ENCODE measurements around the gene TMEM91. TPM values are rescaled to one million over a fixed set of nuclear protein-coding genes. Genes with fewer than 3 reads are reported as not detected.

The TMEM91 gene
- polyA plus RNA-seq, 1 donor, result 13.8 TPM

DNA sequence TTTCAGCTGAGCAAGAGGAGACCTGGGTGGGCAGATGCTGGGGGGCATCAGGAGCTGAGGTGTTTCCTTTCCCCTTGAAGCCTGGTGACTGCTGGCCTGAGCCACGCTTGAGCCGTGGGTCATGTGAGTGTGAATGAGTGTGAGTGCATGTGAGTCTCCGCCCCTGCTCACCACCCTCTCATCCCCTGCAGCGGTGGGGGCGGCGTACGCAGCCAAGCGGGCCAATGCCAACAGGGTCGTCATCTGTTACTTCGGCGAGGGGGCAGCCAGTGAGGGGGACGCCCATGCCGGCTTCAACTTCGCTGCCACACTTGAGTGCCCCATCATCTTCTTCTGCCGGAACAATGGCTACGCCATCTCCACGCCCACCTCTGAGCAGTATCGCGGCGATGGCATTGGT, 45.6 kb downstream of the TMEM91 start:
- no peaks in the 10 kb centered on the region for H3K27me3 ChIP-seq (ENCODE audit: control insufficient read depth, insufficient read depth, low read length)
- peaks cover 70% of the 10 kb centered on the region for H3K36me3 ChIP-seq (ENCODE audit: control insufficient read depth, insufficient read depth, low read length)
- H3K9me3 ChIP-seq (ENCODE audit: control insufficient read depth, low read depth, low read length), result peaks cover 10% of the 10 kb centered on the region
- H3K4me3 ChIP-seq (ENCODE audit: low read length), result no peak overlapping the region
- peaks cover 38% of the 10 kb centered on the region for H3K4me1 ChIP-seq (ENCODE audit: control insufficient read depth, insufficient read depth, low read length)
- WGBS (ENCODE audit: insufficient coverage, low lambda C conversion rate), result no CpG with 5 or more reads among the region's 20 CpGs
- DNase-seq, result no peak
- H3K27ac ChIP-seq (ENCODE audit: low read length), result peak overlapping the region; percentile 41

DNA sequence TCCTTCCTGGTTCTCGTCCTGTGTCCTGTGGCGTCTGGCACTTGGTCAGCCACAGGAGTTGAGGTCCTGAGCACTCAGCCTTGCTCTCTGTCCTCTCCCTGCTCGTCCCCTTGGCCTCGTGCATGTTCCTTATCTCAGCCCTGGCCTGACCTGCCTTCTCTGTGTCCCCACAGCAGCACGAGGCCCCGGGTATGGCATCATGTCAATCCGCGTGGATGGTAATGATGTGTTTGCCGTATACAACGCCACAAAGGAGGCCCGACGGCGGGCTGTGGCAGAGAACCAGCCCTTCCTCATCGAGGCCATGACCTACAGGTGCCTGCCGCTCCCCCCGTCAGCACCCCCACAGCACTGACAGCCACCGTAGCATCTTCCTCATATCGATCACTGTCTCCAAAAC, 46.1 kb downstream of the TMEM91 start:
- no peak for DNase-seq
- WGBS (ENCODE audit: insufficient coverage, low lambda C conversion rate), result no CpG with 5 or more reads among the region's 18 CpGs
- H3K4me3 ChIP-seq (ENCODE audit: low read length), result no peak overlapping the region
- no peak overlapping the region for H3K27ac ChIP-seq (ENCODE audit: low read length)
- peaks cover 10% of the 10 kb centered on the region for H3K9me3 ChIP-seq (ENCODE audit: control insufficient read depth, low read depth, low read length)
- H3K36me3 ChIP-seq (ENCODE audit: control insufficient read depth, insufficient read depth, low read length), result peaks cover 68% of the 10 kb centered on the region
- H3K27me3 ChIP-seq (ENCODE audit: control insufficient read depth, insufficient read depth, low read length), result no peaks in the 10 kb centered on the region
- peaks cover 38% of the 10 kb centered on the region for H3K4me1 ChIP-seq (ENCODE audit: control insufficient read depth, insufficient read depth, low read length)

DNA sequence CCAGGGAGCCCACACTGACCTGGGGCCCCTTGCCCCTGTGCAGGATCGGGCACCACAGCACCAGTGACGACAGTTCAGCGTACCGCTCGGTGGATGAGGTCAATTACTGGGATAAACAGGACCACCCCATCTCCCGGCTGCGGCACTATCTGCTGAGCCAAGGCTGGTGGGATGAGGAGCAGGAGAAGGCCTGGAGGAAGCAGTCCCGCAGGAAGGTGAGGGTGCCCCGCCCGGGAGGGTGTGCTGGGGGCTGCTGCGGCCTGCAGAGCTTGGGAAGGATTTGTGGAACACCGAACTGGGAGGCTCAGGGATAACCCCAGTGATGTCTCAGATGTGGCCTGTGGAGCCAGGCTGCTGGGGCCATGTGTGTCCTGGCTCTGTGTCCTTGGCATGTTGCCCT, 46.6 kb downstream of the TMEM91 start:
- no CpG with 5 or more reads among the region's 12 CpGs for WGBS (ENCODE audit: insufficient coverage, low lambda C conversion rate)
- Histone ChIP-seq H3K27ac (ENCODE audit: low read length) (no peak overlapping the region), H3K9me3 (ENCODE audit: control insufficient read depth, low read depth, low read length) (peaks cover 10% of the 10 kb centered on the region), H3K4me3 (ENCODE audit: low read length) (no peak overlapping the region), H3K4me1 (ENCODE audit: control insufficient read depth, insufficient read depth, low read length) (peaks cover 40% of the 10 kb centered on the region), H3K27me3 (ENCODE audit: control insufficient read depth, insufficient read depth, low read length) (no peaks in the 10 kb centered on the region), H3K36me3 (ENCODE audit: control insufficient read depth, insufficient read depth, low read length) (peaks cover 67% of the 10 kb centered on the region)
- no peak for DNase-seq

DNA sequence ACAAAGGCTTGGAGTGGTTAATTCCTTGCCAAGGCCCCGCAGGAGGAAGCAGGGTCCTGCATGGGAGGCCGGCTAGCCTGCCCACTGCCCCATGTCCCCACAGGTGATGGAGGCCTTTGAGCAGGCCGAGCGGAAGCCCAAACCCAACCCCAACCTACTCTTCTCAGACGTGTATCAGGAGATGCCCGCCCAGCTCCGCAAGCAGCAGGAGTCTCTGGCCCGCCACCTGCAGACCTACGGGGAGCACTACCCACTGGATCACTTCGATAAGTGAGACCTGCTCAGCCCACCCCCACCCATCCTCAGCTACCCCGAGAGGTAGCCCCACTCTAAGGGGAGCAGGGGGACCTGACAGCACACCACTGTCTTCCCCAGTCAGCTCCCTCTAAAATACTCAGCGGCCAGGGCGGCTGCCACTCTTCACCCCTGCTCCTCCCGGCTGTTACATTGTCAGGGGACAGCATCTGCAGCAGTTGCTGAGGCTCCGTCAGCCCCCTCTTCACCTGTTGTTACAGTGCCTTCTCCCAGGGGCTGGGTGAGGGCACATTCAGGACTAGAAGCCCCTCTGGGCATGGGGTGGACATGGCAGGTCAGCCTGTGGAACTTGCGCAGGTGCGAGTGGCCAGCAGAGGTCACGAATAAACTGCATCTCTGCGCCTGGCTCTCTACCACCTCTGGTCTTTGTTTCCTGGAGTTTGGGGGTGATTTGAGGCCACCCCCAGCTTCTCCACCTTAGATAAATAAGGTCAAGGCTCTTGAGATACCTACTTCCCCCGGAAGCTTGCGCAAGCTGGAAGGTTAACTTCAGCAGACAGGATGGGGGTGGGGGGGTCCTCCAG, 48.2 kb downstream of the TMEM91 start:
- peaks cover 10% of the 10 kb centered on the region for H3K9me3 ChIP-seq (ENCODE audit: control insufficient read depth, low read depth, low read length)
- H3K36me3 ChIP-seq (ENCODE audit: control insufficient read depth, insufficient read depth, low read length), result peaks cover 57% of the 10 kb centered on the region
- no peak overlapping the region for H3K27ac ChIP-seq (ENCODE audit: low read length)
- no peaks in the 10 kb centered on the region for H3K27me3 ChIP-seq (ENCODE audit: control insufficient read depth, insufficient read depth, low read length)
- peak overlapping the region; percentile 9 for H3K4me3 ChIP-seq (ENCODE audit: low read length)
- WGBS (ENCODE audit: insufficient coverage, low lambda C conversion rate), result no CpG with 5 or more reads among the region's 21 CpGs
- peaks cover 53% of the 10 kb centered on the region for H3K4me1 ChIP-seq (ENCODE audit: control insufficient read depth, insufficient read depth, low read length)
- DNase-seq, result no peak

DNA sequence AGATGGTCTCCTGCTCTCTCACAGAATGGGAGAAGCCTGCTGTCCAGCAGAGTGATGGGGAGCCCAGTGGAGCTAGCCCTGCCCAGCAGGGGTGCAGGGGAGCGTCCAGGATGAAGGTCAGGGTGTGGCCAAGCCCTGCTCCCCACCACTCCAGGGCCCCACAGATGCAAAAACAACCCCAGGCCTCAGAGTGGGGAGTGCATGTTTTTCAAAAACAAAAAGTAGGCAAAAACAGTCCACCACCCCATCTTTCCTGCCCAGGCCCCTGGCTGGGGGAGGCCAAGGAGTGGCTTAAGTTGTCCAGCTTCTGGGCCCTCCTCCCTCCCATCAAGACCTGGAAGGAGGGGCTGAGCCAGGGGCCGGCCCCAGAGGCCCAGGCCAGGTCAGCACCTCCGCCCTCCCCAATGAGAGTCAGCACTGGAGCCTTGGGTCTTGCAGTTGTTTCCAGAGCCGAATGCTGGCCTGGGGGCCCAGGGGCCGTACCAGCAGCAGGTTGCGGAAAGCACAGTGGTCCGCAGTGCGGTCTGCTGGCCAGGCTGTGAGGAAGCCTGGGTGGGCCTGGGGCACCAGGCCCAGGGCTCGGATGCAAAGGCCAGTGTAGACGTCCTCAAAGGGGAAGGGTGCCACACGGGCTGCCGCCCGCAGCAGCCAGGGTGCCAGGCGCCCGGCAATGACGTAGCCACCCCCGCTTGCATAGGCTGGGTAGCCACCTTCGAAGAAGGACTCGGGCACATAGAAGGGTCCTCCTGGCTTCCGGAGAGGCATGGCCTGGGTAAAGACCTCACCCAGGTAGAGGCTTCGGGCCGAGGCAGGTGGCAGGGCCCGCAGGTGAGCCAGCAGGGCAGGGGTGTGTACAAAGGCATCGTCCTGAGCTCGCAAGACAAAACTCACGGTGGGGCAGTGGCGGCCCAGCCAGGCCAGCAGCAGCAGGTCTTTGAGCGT, 49.1 kb downstream of the TMEM91 start:
- no CpG with 5 or more reads among the region's 28 CpGs for WGBS (ENCODE audit: insufficient coverage, low lambda C conversion rate)
- H3K9me3 ChIP-seq (ENCODE audit: control insufficient read depth, low read depth, low read length), result peaks cover 10% of the 10 kb centered on the region
- peak overlapping the region; percentile 97 for H3K27ac ChIP-seq (ENCODE audit: low read length)
- H3K4me3 ChIP-seq (ENCODE audit: low read length), result peak overlapping the region; percentile 56
- peaks cover 53% of the 10 kb centered on the region for H3K4me1 ChIP-seq (ENCODE audit: control insufficient read depth, insufficient read depth, low read length)
- no peaks in the 10 kb centered on the region for H3K27me3 ChIP-seq (ENCODE audit: control insufficient read depth, insufficient read depth, low read length)
- DNase-seq, result no peak
- peaks cover 51% of the 10 kb centered on the region for H3K36me3 ChIP-seq (ENCODE audit: control insufficient read depth, insufficient read depth, low read length)

DNA sequence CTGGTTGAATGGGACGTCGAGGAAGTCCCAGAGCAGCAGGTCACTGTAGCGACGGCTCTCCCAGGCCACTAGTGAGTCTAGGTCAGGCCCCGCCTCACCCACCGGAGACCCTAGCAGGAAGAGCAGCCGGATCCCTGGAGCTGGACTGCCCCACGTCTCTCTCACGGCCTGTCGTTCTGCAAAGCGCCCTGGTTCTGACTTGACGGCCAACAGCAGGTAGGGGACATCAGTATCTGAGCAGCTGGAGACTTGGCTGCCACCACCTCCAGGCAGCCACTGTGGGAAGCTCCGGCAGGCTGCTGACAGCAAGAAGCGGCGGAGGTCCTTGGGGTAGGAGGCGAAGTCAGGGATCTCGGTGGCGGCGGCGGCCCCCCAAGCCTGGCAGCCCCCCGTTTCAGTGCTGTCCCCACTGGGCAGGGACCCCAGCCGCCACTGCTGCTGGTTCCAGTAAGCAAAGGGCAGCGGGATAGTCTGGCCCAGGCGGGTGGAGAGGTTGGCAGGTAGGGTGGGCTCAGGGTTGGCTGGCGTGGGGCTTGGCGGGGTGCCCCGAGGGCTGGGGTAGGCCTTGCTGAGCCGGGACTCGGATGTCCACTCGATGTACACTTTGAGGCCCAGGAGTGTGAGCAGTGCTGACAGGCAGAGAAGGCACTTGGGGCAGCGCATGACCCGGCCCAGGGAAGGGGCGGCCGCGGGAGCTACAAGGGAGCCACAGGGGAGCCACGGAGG, 49.9 kb downstream of the TMEM91 start:
- DNase-seq, result peak in 1 of 2 donors; percentile 47
- Histone ChIP-seq H3K36me3 (ENCODE audit: control insufficient read depth, insufficient read depth, low read length) (peaks cover 49% of the 10 kb centered on the region), H3K27ac (ENCODE audit: low read length) (peak overlapping the region; percentile 97), H3K9me3 (ENCODE audit: control insufficient read depth, low read depth, low read length) (peaks cover 10% of the 10 kb centered on the region), H3K4me3 (ENCODE audit: low read length) (peak overlapping the region; percentile 56), H3K4me1 (ENCODE audit: control insufficient read depth, insufficient read depth, low read length) (peaks cover 45% of the 10 kb centered on the region), H3K27me3 (ENCODE audit: control insufficient read depth, insufficient read depth, low read length) (no peaks in the 10 kb centered on the region)
- WGBS (ENCODE audit: insufficient coverage, low lambda C conversion rate), result no CpG with 5 or more reads among the region's 36 CpGs

DNA sequence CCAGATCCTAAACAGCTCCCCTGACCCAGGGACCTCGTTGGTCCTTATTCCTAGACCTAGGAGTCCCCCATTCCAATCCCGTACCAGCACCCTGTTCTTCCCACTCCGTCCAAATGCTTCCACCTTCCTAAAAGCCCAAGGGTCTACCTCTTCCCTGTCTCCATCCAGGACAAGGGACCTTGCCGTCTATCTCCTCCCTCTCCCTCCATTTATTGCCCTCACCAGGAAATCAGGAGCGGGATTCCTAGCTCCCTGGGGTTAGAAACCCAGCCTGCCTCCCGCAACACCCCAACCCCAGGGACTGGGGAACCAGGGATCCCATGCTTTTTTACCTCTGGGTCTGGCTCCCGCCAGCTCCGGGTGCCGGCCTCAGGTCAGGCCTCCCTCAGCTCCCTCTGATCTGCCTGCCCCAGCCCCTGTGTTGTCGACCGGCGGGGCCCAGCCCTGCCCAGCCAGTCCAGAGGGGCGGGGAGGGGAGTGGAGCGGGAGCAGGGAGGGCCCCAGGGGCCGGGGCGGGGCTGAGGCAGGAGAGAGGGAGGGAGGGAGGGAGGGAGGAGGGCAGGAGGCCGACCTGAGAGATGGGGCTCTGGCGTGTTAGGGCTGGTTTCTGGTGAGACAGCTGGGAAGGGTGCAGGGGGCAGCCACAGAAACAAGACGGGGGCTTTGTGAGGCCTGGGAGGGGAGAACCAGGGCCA, 50.8 kb downstream of the TMEM91 start, which contains the start of gene B3GNT8:
B3GNT8 (minus strand) TSS at position 423 of the 695 bp plus-strand sequence. CDS start 596 bp downstream, outside the sequence.
- peak; percentile 88 to 96 for DNase-seq
- H3K4me1 ChIP-seq (ENCODE audit: control insufficient read depth, insufficient read depth, low read length), result peaks cover 42% of the 10 kb centered on the region
- H3K4me3 ChIP-seq (ENCODE audit: low read length), result peak within 1 kb of the TSS; percentile 56
- peak within 1 kb of the TSS; percentile 97 for H3K27ac ChIP-seq (ENCODE audit: low read length)
- peaks cover 54% of the 10 kb centered on the region for H3K36me3 ChIP-seq (ENCODE audit: control insufficient read depth, insufficient read depth, low read length)
- 0% methylated on average over 1 of the region's 19 CpGs for WGBS (ENCODE audit: insufficient coverage, low lambda C conversion rate)
- no peaks in the 10 kb centered on the region for H3K27me3 ChIP-seq (ENCODE audit: control insufficient read depth, insufficient read depth, low read length)
- H3K9me3 ChIP-seq (ENCODE audit: control insufficient read depth, low read depth, low read length), result peaks cover 7% of the 10 kb centered on the region

DNA sequence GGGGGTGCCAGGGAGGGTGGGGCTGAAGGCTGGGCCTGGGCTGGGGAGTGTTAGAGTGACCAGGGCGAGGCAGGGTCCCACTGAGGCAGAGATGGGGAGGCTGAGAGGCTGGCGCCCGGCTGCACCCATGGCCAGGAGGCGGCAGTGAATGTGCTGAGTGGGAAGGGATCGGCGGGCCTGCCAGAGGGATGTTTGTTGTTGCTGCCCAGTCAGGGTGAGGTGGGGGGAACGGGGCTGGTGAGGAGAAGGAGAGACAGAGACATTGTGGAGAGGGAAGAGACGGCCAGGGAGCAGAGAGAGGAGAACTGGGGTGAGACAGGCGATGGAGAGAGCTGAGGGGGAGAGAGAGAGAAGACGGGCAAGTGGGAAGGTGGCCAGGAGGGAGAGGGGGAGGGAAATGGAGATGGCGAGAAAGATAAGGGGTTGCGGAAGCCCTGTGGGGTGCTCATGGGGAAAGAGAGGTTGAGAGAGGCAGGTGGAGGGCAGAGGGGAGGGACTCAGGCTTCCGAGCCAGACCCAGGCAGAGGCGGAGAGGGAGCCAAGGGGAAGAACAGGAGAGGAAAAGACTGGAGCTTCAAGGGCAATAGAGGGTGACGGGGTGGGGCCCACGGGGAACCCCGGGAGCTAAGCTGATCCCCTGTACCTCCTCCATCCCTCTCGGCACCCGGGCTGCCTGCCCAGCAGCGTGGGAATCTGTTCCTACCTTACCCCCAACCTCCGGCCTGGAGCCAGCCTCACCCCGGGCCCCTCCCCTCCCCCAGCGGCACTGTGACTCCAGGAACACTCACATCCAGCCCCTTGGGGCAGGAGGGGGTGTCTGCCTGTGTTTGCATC, 51.5 kb downstream of the TMEM91 start:
- peak in 1 of 2 donors; percentile 75 for DNase-seq
- Histone ChIP-seq H3K27ac (ENCODE audit: low read length) (peak overlapping the region; percentile 97), H3K27me3 (ENCODE audit: control insufficient read depth, insufficient read depth, low read length) (no peaks in the 10 kb centered on the region), H3K4me3 (ENCODE audit: low read length) (peak overlapping the region; percentile 56), H3K9me3 (ENCODE audit: control insufficient read depth, low read depth, low read length) (peaks cover 7% of the 10 kb centered on the region), H3K36me3 (ENCODE audit: control insufficient read depth, insufficient read depth, low read length) (peaks cover 54% of the 10 kb centered on the region), H3K4me1 (ENCODE audit: control insufficient read depth, insufficient read depth, low read length) (peaks cover 39% of the 10 kb centered on the region)
- WGBS (ENCODE audit: insufficient coverage, low lambda C conversion rate), result 0% methylated on average over 3 of the region's 23 CpGs

DNA sequence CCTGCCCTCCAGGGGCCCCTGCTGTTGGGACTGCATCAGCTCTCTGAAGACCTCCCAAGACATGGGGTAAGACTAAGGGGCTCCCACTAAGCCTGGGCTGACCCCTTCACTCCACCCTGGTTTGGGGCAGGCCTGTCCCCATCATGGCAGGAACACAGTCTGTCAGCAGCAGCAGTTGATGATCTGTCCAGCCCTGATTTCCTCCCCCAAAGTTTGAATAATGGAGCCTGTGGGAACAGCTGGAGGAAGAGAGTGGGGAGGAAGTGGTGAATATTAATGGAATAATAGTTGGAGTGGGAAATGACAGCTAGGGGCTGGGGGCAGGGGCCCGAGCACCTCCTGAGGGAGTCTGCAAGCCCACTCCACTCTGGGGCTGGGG, 52.1 kb downstream of the TMEM91 start:
- H3K27me3 ChIP-seq (ENCODE audit: control insufficient read depth, insufficient read depth, low read length), result no peaks in the 10 kb centered on the region
- peak overlapping the region; percentile 56 for H3K4me3 ChIP-seq (ENCODE audit: low read length)
- WGBS (ENCODE audit: insufficient coverage, low lambda C conversion rate), result no CpG with 5 or more reads among the region's 1 CpG
- peaks cover 55% of the 10 kb centered on the region for H3K36me3 ChIP-seq (ENCODE audit: control insufficient read depth, insufficient read depth, low read length)
- peaks cover 4% of the 10 kb centered on the region for H3K9me3 ChIP-seq (ENCODE audit: control insufficient read depth, low read depth, low read length)
- peak overlapping the region; percentile 97 for H3K27ac ChIP-seq (ENCODE audit: low read length)
- no peak for DNase-seq
- peaks cover 39% of the 10 kb centered on the region for H3K4me1 ChIP-seq (ENCODE audit: control insufficient read depth, insufficient read depth, low read length)

All from large intestine (tissue), 3 donors.